ENCODE data around the gene GNAS-AS1.

Gene GNAS-AS1

GRCh38 chr20:58787211-58788005, 63.3 kb downstream of the GNAS-AS1 start:
- DNase-seq (ENCODE audit: insufficient read length) (no peak), FAIRE-seq (no peak)
- no peak for TF ChIP-seq POLR2A (IDR thresholded peaks at IDR 0.05; ENCODE audit: low read depth, low read length)
- no peak for TF ChIP-seq TAF1 (IDR thresholded peaks at IDR 0.05; ENCODE audit: borderline replicate concordance, low read depth, low read length)
- TF ChIP-seq POLR2AphosphoS5 (IDR thresholded peaks at IDR 0.05; ENCODE audit: low read depth, low read length): no peak

DNA sequence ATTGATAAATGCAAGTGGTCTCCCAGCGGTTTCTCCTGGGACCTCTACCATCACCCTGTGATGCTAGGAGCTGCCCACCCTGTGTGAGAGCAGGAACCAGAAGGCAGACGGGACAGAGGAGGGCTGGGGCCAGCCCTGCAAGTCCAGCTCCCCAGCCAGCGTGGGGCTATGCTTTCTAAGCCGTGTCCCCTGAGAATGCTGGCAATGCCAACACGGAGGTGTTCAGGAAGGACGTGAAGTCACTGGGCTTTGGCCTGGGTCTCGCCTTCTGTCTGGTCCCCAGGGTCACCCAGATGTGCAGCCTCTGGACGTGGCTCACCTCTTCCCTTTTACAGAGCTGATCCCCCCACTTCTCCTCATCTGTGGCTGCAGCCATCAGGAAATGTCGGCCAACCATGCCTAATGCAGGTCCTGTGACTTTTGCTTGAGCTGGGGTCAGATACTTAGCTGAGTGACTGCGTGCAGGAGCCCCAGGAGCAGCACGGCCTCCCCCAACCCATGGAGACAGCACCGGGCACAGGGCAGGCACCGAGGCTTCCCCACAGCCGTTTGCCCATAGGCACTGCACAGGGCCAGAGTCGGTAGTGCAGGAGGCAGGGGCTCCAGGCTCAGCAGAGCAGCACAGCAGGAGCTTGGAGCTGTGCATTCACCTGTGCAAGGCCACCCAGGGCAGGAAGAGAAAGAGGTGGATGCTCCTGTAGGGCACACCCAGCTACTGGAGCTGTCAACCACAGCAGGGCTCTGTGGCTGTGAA, 66.2 kb downstream of the GNAS-AS1 start:
- no peak for DNase-seq (ENCODE audit: insufficient read length)
- TF ChIP-seq POLR2AphosphoS5 (IDR thresholded peaks at IDR 0.05; ENCODE audit: low read depth, low read length): no peak
- TF ChIP-seq POLR2A (IDR thresholded peaks at IDR 0.05; ENCODE audit: low read depth, low read length): no peak
- TF ChIP-seq TAF1 (IDR thresholded peaks at IDR 0.05; ENCODE audit: borderline replicate concordance, low read depth, low read length): no peak
- no peak for FAIRE-seq

DNA sequence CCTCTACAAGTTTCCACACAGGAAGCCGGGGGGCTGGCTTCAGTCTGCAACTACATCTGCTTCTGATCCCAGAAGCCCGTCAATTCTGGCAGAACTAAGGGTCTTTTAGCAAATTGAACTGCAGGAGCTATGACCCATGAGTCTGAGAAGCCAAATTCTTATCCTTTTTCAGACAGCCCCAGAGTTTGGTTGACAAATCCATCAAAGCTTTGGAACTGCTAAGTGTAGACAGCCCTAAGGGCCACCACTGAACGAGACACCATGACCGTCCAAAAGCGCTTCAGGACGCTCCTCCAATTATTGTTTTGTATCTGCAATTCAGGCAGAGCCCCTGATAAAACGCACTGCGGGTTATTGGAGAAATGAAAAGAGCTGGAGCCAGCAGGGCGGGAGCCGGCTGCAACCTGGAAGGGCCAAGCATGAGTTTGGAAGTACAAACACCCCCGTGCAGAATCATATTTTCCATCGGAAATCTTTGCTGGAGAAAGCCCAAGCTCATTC, 67.1 kb downstream of the GNAS-AS1 start:
- DNase-seq (ENCODE audit: insufficient read length) (no peak), FAIRE-seq (no peak)
- no peak for TF ChIP-seq TAF1 (IDR thresholded peaks at IDR 0.05; ENCODE audit: borderline replicate concordance, low read depth, low read length)
- TF ChIP-seq POLR2AphosphoS5 (IDR thresholded peaks at IDR 0.05; ENCODE audit: low read depth, low read length): no peak
- no peak for TF ChIP-seq POLR2A (IDR thresholded peaks at IDR 0.05; ENCODE audit: low read depth, low read length)

- DNase-seq (ENCODE audit: insufficient read length) (no peak), FAIRE-seq (no peak)
- TF ChIP-seq POLR2A (IDR thresholded peaks at IDR 0.05; ENCODE audit: low read depth, low read length): no peak
- TF ChIP-seq TAF1 (IDR thresholded peaks at IDR 0.05; ENCODE audit: borderline replicate concordance, low read depth, low read length): no peak
- TF ChIP-seq POLR2AphosphoS5 (IDR thresholded peaks at IDR 0.05; ENCODE audit: low read depth, low read length): no peak
Measured at GRCh38 chr20:58781138-58781537, 69.6 kb downstream of the GNAS-AS1 start.

- no peak for DNase-seq (ENCODE audit: insufficient read length)
- FAIRE-seq: no peak
- TF ChIP-seq POLR2A (IDR thresholded peaks at IDR 0.05; ENCODE audit: low read depth, low read length): no peak
- no peak for TF ChIP-seq POLR2AphosphoS5 (IDR thresholded peaks at IDR 0.05; ENCODE audit: low read depth, low read length)
- no peak for TF ChIP-seq TAF1 (IDR thresholded peaks at IDR 0.05; ENCODE audit: borderline replicate concordance, low read depth, low read length)
Measured at GRCh38 chr20:58778760-58779159, 71.9 kb downstream of the GNAS-AS1 start.

DNA sequence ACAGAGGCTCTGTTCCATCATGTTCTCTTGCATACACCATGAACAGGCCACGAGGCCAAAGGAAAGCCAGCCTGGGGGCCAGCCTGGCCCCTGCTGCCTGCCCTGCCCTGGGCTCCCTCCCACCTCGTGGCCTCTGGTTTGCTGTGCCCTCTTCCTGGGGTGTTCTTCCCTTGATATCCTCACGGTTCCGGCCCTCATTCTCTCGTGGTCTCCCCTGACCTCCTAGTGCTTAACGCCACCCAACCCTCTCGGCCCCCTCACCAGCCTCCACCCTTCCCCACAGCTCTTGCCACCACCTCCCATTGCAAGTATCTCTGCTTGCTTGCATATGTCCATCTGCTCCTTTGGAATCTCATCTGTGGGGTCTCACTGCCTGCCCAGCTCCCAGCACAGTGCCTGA, 73.0 kb downstream of the GNAS-AS1 start:
- no peak for FAIRE-seq
- no peak for TF ChIP-seq POLR2A (IDR thresholded peaks at IDR 0.05; ENCODE audit: low read depth, low read length)
- no peak for TF ChIP-seq POLR2AphosphoS5 (IDR thresholded peaks at IDR 0.05; ENCODE audit: low read depth, low read length)
- TF ChIP-seq TAF1 (IDR thresholded peaks at IDR 0.05; ENCODE audit: borderline replicate concordance, low read depth, low read length): no peak
- DNase-seq (ENCODE audit: insufficient read length): no peak

DNA sequence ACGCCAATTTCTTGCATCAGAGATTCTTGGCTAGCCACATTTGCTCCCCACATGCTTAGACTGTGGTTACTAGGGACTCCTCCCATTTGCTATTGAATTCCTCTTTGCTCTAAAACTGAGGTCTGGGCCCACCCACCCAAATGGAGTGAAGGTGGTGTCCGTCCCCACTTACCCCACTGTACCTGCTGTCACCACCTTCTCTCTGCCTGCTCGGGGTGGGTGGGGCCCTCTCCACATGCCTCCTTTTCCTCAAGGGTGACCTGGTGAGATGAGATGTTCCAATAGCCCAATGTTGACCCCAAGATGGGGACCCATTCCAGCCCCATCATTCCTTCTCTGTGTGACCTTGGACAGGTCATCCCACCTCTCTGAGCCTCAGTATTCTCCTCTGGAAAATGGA, 74.6 kb downstream of the GNAS-AS1 start:
- FAIRE-seq (no peak), DNase-seq (ENCODE audit: insufficient read length) (no peak)
- no peak for TF ChIP-seq TAF1 (IDR thresholded peaks at IDR 0.05; ENCODE audit: borderline replicate concordance, low read depth, low read length)
- TF ChIP-seq POLR2A (IDR thresholded peaks at IDR 0.05; ENCODE audit: low read depth, low read length): no peak
- TF ChIP-seq POLR2AphosphoS5 (IDR thresholded peaks at IDR 0.05; ENCODE audit: low read depth, low read length): no peak

GRCh38 chr20:58775371-58775770, 75.3 kb downstream of the GNAS-AS1 start:
- TF ChIP-seq TAF1 (IDR thresholded peaks at IDR 0.05; ENCODE audit: borderline replicate concordance, low read depth, low read length) (no peak), POLR2AphosphoS5 (IDR thresholded peaks at IDR 0.05; ENCODE audit: low read depth, low read length) (no peak), POLR2A (IDR thresholded peaks at IDR 0.05; ENCODE audit: low read depth, low read length) (no peak)
- no peak for DNase-seq (ENCODE audit: insufficient read length)
- FAIRE-seq: no peak

DNA sequence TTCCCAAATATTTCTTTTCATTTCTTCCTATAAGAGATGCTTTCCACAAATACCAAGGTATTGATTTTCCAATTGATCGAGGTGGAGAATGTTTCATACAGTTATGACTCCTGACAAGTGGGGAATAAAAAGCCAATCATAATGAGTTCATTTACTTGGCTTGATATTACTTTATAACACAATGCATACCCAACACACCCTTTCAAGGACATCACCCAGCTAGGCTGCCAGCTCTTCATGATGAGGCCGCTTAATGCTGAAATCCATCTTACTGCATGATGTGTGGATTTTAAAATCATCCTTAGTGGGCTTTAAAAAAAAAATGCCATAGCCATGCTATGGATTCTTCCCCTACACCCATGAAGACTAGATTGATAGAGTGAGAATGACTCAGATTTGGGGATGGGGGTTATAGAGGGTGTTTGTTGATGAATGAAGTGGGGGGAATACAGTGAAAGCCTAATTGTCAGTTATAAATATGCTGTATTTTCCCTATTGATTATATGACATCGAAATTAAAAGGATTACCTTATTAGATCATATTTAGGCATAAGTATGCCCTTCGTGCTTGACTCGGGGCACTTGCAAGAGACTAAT, 75.9 kb downstream of the GNAS-AS1 start:
- DNase-seq (ENCODE audit: insufficient read length) (no peak), FAIRE-seq (no peak)
- no peak for TF ChIP-seq POLR2A (IDR thresholded peaks at IDR 0.05; ENCODE audit: low read depth, low read length)
- TF ChIP-seq TAF1 (IDR thresholded peaks at IDR 0.05; ENCODE audit: borderline replicate concordance, low read depth, low read length): no peak
- TF ChIP-seq POLR2AphosphoS5 (IDR thresholded peaks at IDR 0.05; ENCODE audit: low read depth, low read length): no peak

- no peak for DNase-seq (ENCODE audit: insufficient read length)
- FAIRE-seq: no peak
- no peak for TF ChIP-seq TAF1 (IDR thresholded peaks at IDR 0.05; ENCODE audit: borderline replicate concordance, low read depth, low read length)
- no peak for TF ChIP-seq POLR2A (IDR thresholded peaks at IDR 0.05; ENCODE audit: low read depth, low read length)
- no peak for TF ChIP-seq POLR2AphosphoS5 (IDR thresholded peaks at IDR 0.05; ENCODE audit: low read depth, low read length)
Measured at GRCh38 chr20:58774214-58774613, 76.5 kb downstream of the GNAS-AS1 start.

GRCh38 chr20:58772786-58773185, 77.9 kb downstream of the GNAS-AS1 start:
- FAIRE-seq (no peak), DNase-seq (ENCODE audit: insufficient read length) (no peak)
- TF ChIP-seq POLR2A (IDR thresholded peaks at IDR 0.05; ENCODE audit: low read depth, low read length) (no peak), POLR2AphosphoS5 (IDR thresholded peaks at IDR 0.05; ENCODE audit: low read depth, low read length) (no peak), TAF1 (IDR thresholded peaks at IDR 0.05; ENCODE audit: borderline replicate concordance, low read depth, low read length) (no peak)

Measured in GM12892 (cell line).